Right cardiac atrium (tissue), 5 donors: ENCODE measurements around the gene AZU1. TPM values are rescaled to one million over a fixed set of nuclear protein-coding genes. Genes with fewer than 3 reads are reported as not detected.

ENCODE experiments used
- ATAC-seq, 2 donors: fragments of 200-7000 bp; cut with Tn5 transposase; one replicate each; pipeline versions ENCODE4 v1.8.0 to v1.9.1; 2020; ENCODE audit warnings: moderate library complexity in 2 of 2, mild to moderate bottlenecking in 1 of 2
- DNase-seq, 3 donors: peaks; one replicate each; pipeline ENCODE4 v3.0.0-alpha.2; 2020
- H3K27ac ChIP-seq: one replicate; pipeline ENCODE4 v1.5.1; 2013; ENCODE audit warnings: mild to moderate bottlenecking, low read length, control low read depth, moderate library complexity
- H3K27me3 ChIP-seq: one replicate; pipeline ENCODE4 v1.6.1; 2013; ENCODE audit not compliant: control insufficient read depth, insufficient read depth
- H3K4me1 ChIP-seq: one replicate; pipeline ENCODE4 v1.6.1; 2013; ENCODE audit warnings: low read length; ENCODE audit not compliant: control insufficient read depth, insufficient read depth
- H3K4me3 ChIP-seq: one replicate; pipeline ENCODE4 v1.5.1; 2013; ENCODE audit warnings: low read length, control low read depth
- H3K9me3 ChIP-seq: one replicate; pipeline ENCODE4 v1.6.1; 2013; ENCODE audit warnings: low read length; ENCODE audit not compliant: control insufficient read depth
- WGBS: extraction: QIAGEN DNeasy Blood & Tissue Kit; methylation state at CpG from one replicate; pipeline ENCODE4 v1.1.7; 2013; 5-methylcytosine and 5-hydroxymethylcytosine counted together
- intact Hi-C, 4 donors: fragments of 100-400 bp; cut with DNase I; formaldehyde crosslinking; loops; one replicate each; pipeline versions ENCODE4 v1.11.0 to v1.14.0; 2022 to 2023
- polyA plus RNA-seq: library from polyadenylated mRNA; stranded (reverse); fragments of 200-250 nt; gene quantifications from one replicate; pipeline ENCODE4 v1.2.3, GENCODE V29; 2013
- total RNA-seq, 4 donors: library from RNA; stranded (reverse); fragmentation: NEBNext Ultra II Directional; extraction: Animal tissue kit (Norgen Biotek cat#: 25700); gene quantifications; one replicate each; pipeline ENCODE4 v1.2.1, GENCODE V29; 2021
- donor health status: healthy with polysubstance abuse.
- donor health status: DM: no; HTN: yes; CAD: no.
- donor health status: DM: no; HTN: no; CAD: no.
- donor health status: DM: no; HTN: yes; CAD: no; lungs with severe emphysema.
- donor health status: DM: yes; HTN: yes; CAD: no.

AZU1 gene
- total and polyA plus RNA-seq, 5 donors: 0.11 TPM; not detected in 4

GRCh38 chr19:798415-799075 lies 29.1 kb upstream of the AZU1 start:
- no peaks in the 10 kb centered on the region for H3K9me3 ChIP-seq
- H3K4me3 ChIP-seq: peak overlapping the region; percentile 99
- peak overlapping the region; percentile 82 for H3K27ac ChIP-seq
- under 1% methylated on average over 44 of the region's 44 CpGs for WGBS
- H3K4me1 ChIP-seq: peaks cover 19% of the 10 kb centered on the region
- peak in 2 of 3 donors; percentile 44 to 66 for DNase-seq
- ATAC-seq: no peak
- intact Hi-C loops: no loop called here
- no peaks in the 10 kb centered on the region for H3K27me3 ChIP-seq

DNA sequence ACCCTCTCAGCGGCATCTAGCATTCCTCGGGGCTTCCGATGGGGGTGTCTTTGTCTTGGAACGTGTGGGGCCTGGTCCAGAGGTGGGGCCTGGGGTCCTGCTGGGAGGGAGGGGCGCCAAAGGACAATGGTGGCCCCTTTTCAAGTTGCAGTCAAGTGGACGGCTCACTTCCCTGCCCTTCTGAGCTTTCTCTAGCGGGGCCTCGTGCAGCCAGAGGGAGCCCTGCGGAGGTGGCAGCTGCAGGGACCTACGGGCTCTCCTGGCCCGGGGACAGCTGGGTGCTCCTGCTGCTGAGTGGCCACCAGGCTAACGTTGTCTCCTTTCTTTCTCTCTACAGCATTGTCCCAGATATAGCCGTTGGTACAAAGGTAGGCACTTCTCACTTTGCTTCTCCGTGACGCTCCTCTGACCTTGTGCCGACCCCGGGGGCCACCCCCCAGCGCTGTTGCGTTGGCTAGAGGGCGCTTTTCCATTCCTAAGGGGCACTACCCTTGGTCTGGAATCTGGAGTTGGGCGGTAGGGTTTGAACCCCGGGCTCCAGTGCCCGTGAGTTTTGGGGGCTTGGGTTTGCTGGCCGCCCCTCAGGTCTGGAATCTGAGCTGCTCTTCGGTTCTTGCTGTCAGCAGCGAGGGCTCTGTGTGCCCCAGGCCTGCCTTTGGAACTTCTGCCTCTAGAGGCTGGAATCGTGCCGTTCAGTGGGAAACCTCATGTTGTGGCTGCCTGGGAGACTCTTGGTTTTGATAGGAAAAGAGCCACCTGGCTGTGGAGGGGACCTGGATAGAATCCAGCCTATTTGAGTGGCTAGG lies 28.4 kb upstream of the AZU1 start:
- ATAC-seq (no peak), DNase-seq (peak in 2 of 3 donors; percentile 32 to 73)
- Histone ChIP-seq H3K4me1 (peaks cover 19% of the 10 kb centered on the region), H3K27ac (peak overlapping the region; percentile 82), H3K9me3 (no peaks in the 10 kb centered on the region), H3K27me3 (no peaks in the 10 kb centered on the region), H3K4me3 (peak overlapping the region; percentile 99)
- intact Hi-C loops: no loop called here
- 8% methylated on average over 28 of the region's 28 CpGs for WGBS

- peaks cover 19% of the 10 kb centered on the region for H3K4me1 ChIP-seq
- WGBS: 36% methylated on average over 17 of the region's 17 CpGs
- intact Hi-C loops: loop anchor here in 1 of 4 donors (10.0 kb wide), 1 partner anchor 54 kb away; the partner anchor contains the start of genes CFD and ELANE
Measured at GRCh38 chr19:800360-801029, 27.1 kb upstream of the AZU1 start.

GRCh38 chr19:801030-801860 lies 26.4 kb upstream of the AZU1 start:
- Histone ChIP-seq H3K9me3 (no peaks in the 10 kb centered on the region), H3K4me1 (peaks cover 15% of the 10 kb centered on the region), H3K27me3 (no peaks in the 10 kb centered on the region), H3K27ac (peak overlapping the region; percentile 27), H3K4me3 (peak overlapping the region; percentile 1)
- WGBS: 22% methylated on average over 29 of the region's 29 CpGs
- ATAC-seq (peak; percentile 2 to 17), DNase-seq (peak; percentile 89 to 94 (median 93))
- intact Hi-C loops: loop anchor here in 1 of 4 donors (10.0 kb wide), 1 partner anchor 54 kb away; the partner anchor contains the start of genes CFD and ELANE

More at GRCh38 chr19:800360-801029, 27.1 kb upstream of the AZU1 start:
- ATAC-seq (no peak), DNase-seq (peak in 2 of 3 donors; percentile 31 to 64)
- Histone ChIP-seq H3K4me3 (peak overlapping the region; percentile 1), H3K27me3 (no peaks in the 10 kb centered on the region), H3K9me3 (no peaks in the 10 kb centered on the region), H3K27ac (peak overlapping the region; percentile 27)

DNA sequence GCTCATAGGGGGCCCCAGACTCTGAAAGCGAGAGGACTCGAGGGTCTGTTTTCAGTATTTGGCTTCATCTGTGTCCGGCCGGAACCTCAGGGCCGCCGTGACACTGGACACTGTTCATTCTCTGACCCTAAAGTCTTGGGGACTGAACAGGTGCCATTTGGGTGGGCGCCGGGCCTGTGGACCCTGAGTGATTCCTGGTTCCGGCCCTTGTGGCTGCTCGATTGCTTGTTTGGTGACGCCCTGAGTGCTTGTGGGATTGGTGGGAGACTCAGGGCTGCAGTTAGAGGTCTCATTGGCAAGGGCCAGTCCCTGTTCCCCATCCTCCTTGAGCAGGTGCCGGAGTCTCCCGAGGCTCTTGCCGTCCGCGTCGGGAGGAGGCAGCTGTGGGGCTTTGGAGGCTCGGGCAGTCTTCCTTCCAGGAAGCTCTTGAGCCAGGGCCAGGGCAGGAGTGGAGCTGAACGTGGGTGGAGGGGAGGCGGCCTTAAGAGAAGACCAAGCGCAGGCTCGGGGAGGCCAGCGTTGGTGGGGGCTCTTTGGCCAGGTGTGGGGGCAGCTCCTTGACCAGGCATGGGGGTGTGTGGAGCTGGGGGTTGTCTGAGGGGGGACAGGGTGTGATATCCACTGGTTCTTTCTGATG lies 25.7 kb upstream of the AZU1 start:
- WGBS: 24% methylated on average over 23 of the region's 23 CpGs
- Histone ChIP-seq H3K9me3 (no peaks in the 10 kb centered on the region), H3K4me1 (peaks cover 15% of the 10 kb centered on the region), H3K27ac (no peak overlapping the region), H3K27me3 (no peaks in the 10 kb centered on the region), H3K4me3 (no peak overlapping the region)
- intact Hi-C loops: loop anchor here in 1 of 4 donors (10.0 kb wide), 1 partner anchor 53 kb away; the partner anchor contains the start of genes CFD and ELANE
- DNase-seq (peak in 2 of 3 donors; percentile 56 to 80), ATAC-seq (peak; percentile 1 to 3)

- intact Hi-C loops: loop anchor here in 1 of 4 donors (10.0 kb wide), 1 partner anchor 52 kb away; the partner anchor contains the start of genes CFD and ELANE
- Histone ChIP-seq H3K27ac (peak overlapping the region; percentile 5), H3K4me3 (no peak overlapping the region), H3K9me3 (no peaks in the 10 kb centered on the region), H3K4me1 (peaks cover 15% of the 10 kb centered on the region), H3K27me3 (no peaks in the 10 kb centered on the region)
- DNase-seq (peak in 1 of 3 donors; percentile 59), ATAC-seq (no peak)
- 23% methylated on average over 28 of the region's 28 CpGs for WGBS
Measured at GRCh38 chr19:802498-803098, 25.0 kb upstream of the AZU1 start.

- WGBS: 59% methylated on average over 17 of the region's 17 CpGs
- no peaks in the 10 kb centered on the region for H3K27me3 ChIP-seq
- DNase-seq (peak in 1 of 3 donors; percentile 33), ATAC-seq (no peak)
- no peaks in the 10 kb centered on the region for H3K9me3 ChIP-seq
- intact Hi-C loops: loop anchor here in 1 of 4 donors (10.0 kb wide), 1 partner anchor 52 kb away; the partner anchor contains the start of genes CFD and ELANE
- peak overlapping the region; percentile 5 for H3K27ac ChIP-seq
- no peak overlapping the region for H3K4me3 ChIP-seq
- peaks cover 15% of the 10 kb centered on the region for H3K4me1 ChIP-seq
Measured at GRCh38 chr19:803099-803561, 24.5 kb upstream of the AZU1 start.

DNA sequence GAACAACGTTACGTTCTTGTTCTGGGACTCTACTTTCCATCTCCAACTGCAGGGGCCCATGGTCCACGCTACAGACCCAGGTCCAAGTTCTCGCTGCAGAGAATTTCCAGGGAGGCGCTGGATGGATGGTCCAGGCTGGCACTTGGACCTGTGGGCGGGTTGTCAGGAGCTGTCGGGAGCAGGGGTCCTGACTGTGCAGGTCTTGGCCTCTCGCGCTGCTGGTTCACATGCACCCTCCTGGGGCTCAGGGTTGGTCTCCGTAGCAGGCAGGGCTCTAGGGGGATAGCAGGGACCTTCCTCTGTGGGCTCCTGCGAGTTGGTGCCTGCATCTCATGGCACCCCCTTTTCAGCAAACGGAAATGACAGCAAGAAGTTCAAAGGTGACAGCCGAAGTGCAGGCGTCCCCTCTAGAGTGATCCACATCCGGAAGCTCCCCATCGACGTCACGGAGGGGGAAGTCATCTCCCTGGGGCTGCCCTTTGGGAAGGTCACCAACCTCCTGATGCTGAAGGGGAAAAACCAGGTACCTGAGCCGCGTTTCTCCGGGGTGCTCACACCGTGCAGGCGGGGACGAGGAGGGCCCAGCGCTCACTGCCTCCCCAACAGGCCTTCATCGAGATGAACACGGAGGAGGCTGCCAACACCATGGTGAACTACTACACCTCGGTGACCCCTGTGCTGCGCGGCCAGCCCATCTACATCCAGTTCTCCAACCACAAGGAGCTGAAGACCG lies 23.8 kb upstream of the AZU1 start:
- Histone ChIP-seq H3K27me3 (no peaks in the 10 kb centered on the region), H3K4me1 (peaks cover 15% of the 10 kb centered on the region), H3K27ac (no peak overlapping the region), H3K9me3 (no peaks in the 10 kb centered on the region), H3K4me3 (no peak overlapping the region)
- intact Hi-C loops: loop anchor here in 1 of 4 donors (10.0 kb wide), 1 partner anchor 51 kb away; the partner anchor contains the start of genes CFD and ELANE
- ATAC-seq (no peak), DNase-seq (peak in 2 of 3 donors; percentile 27 to 31)
- 71% methylated on average over 31 of the region's 31 CpGs for WGBS
